NAMALWA (cell line): Measurements from ENCODE around the gene CDC20B.

Experiments
- DNase-seq: peaks from one replicate; pipeline ENCODE4 v3.0.0-alpha.2; 2015; ENCODE audit warnings: low spot score

Gene CDC20B, protein sequence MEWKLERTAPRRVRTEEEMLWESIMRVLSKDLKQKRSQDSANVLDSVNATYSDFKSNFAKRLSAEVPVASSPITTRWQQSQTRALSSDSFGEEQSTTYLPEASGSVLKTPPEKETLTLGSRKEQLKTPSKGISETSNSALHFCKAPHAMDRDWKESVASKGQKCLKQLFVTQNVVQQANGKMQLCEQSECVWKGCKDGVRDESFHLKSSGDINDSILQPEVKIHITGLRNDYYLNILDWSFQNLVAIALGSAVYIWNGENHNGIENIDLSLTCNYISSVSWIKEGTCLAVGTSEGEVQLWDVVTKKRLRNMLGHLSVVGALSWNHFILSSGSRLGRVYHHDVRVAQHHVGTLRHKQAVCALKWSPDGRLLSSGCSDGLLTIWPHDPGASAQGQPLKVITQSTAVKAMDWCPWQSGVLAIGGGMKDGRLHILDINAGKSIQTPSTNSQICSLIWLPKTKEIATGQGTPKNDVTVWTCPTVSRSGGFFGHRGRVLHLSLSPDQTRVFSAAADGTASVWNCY

DNA sequence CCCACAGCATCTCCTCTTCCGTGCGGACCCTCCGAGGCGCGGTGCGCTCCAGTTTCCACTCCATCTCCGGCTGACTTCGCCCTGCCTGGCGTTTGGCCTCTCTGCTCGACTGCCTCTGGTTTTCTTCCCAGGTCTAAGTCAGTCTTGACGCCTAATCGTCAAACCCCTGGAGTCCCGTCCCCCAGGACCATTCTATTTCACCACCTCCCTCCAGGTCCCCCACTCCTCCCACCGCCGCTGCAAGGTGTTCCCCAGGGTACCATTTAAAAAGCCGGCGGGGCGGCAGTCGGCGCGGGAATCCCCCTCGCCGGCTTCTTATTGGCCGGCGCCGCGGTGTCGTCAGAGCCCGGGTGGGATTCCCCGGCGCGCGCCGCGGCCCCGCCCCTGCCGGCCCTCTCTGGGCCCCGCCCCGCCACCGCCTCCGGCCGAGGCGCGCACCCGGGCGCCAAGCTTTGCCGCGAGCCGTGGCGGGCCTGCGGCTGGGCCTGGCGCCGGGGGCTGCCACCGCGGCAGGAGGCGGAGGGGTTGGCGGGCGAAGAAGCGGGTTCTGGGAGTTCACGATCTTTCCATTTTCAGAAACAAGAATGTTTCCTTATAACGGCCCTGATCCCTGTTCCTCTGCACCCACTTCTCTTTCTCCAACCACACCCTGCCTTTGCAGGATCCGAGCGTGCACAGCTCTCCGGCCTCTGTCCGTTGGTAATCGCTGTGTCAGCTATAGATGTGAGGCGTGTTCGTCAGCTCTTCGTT, at the start of gene CDC20B:
Gene CDC20B, minus strand, starts transcription at position 241 of the 750 bp plus-strand sequence. Its CDS starts 177 bp downstream, at position 64.
- peak; percentile 76 for DNase-seq

DNA sequence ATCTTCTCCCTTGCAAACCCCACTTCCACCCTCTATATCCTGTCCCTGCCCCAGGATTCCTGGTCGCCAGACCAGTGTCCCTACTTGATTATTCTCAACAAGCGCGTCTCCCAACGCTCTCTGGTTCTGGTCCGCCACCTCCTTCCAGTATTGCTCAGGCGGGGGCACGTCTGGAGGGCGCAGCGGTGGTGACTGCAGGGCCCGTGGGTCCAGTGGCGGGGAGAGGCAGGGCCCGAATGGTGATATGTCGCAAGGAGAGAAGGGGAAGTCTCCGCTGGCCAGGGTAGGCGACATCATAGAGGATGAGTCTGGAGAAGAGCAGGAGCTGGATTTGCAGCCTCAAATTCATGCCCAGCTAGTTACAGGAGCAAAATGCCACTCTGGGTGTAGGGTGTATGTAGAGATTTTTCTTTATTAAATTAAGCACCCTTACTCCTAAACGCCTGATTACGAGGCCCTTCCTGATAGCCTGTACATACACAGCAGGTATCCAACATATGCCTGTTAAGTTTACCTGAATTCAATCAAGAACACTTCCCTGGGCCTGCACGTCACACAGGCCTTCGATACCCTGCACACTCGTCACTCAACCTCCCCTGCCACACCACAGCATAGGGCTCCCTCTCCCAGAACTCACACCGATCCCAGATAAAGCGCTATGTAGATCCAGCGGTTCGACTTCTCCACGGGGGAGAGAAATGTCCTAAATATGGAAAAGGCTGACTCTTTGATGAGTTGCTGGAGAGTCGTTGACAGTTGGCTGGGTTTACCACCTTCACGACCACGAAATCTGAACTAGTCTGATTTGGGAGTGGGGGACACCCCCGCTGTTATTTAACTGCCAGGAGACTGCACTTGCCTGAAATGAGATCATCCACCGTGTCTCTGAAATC, 49.4 kb upstream of the CDC20B start:
- DNase-seq: no peak

DNA sequence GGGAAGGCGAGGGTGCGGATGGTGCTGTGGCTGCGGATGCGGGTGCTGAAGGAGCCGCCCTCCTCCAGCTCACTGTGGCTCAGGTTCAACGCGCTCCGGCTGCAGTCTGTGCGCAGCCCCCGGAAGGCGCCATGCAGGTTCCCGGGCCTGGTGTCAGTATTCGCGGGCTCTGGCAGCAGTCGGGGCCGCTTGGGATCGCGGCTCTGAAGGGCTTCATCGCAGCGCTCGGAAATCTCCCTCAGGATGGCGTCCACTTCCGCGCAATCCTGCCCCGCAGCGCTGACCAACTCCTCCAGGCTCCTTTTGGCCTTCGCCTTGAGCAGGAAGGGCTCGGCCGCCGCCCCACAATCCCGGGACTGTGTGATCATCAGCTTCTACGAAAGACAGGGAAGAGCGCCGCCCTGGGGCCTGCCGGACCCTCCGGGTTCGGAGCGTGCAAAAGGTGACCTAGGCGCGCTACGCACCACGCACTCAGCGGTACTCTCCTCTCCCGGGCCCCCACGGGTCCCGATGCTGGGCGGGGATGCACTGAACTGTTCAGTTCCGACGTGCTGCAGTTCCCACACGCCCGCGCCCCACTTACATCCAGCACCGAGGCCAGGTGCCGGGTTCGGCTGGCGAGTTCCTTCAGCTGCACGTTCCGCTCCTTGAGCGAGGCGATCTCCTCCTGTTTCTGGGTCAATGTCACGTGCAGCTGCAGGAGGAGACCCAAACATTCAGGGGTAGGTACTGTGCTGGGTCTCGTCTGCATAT, 47.6 kb upstream of the CDC20B start:
- DNase-seq: no peak

DNA sequence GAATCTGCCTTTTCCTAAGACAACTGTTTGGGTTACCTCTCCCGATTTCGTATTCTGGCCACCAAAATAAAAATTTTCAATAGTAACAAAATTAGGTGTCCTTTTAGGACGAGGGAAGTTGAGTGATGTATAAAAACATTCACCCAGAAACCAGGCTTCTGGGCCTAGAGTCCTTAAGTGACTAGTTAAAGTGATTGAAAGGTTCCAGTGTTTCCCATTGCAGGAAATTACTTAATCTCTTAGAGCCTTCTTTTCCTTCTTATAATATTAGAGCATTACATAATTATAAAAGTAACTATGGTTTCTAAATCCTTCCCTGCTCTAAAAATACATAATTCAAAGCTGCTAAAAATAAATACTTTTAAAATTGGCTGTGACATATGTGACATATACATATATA, 46.8 kb upstream of the CDC20B start:
- no peak for DNase-seq

GRCh38 chr5:55218967-55219366, 46.0 kb upstream of the CDC20B start:
- DNase-seq: no peak

DNA sequence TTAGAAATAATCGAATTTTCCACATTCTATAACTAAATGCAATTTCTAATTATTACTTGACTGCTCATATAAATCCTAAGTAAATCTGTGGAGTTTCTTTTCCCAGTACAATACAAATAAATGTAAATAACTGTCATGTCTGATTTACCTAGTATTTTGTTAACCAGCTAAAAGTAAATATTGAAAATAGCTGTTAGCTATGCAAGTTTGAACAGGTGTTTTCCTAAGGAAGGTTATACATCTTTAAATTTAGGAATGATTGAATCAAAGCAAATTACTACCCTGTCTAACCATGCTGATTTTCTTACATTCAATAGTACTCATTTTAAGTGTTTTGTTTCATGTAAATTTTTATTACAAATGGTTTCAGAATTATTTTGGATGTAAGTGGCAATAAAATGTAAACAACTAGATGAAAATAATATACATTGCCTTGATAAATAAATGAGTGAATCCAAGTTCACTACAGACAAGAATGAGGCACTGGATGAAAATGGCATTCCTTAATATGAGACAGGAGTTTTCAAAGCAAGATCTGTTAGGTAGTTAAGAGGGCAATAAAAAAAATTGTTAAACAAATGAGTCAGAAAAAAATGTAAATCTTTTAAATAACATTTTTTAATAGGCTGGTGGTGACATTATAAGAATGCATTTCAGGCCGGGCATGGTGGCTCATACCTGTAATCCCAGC, 38.4 kb upstream of the CDC20B start:
- DNase-seq: no peak

DNA sequence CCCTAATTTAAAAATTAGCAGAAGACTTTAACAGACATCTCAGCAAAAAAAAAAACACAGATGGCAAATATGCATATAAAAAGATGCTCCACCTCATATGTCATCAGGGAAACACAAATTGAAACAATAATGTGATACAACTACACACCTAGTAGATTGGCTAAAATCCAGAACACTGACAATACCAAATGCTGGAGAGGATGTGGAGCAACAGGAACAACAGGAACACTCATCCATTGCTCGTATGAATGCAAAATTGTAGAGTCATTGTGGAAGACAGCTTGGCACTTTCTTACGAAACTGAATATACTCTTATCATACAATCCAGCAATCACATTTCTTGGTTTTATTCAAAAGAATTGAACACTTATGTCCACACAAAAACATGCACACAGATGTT, 32.0 kb upstream of the CDC20B start:
- no peak for DNase-seq

DNA sequence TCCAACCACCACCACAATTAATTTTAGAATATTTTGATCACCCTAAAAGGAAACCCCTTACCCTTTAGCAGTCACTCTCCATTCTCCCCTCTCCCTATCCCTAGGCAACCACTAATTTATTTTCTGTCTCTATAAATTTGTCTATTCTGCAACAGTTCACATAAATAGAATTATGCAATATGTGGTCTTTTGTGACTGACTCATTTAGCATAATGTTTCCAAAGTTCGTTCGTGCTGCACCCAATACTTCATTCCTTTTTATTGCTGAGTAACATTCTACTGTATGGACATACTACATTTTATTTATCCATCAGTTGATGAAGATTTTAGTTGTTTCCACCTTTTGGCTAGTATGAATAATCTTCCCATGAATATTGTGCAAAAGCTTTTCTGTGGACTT, 18.2 kb upstream of the CDC20B start:
- no peak for DNase-seq

DNA sequence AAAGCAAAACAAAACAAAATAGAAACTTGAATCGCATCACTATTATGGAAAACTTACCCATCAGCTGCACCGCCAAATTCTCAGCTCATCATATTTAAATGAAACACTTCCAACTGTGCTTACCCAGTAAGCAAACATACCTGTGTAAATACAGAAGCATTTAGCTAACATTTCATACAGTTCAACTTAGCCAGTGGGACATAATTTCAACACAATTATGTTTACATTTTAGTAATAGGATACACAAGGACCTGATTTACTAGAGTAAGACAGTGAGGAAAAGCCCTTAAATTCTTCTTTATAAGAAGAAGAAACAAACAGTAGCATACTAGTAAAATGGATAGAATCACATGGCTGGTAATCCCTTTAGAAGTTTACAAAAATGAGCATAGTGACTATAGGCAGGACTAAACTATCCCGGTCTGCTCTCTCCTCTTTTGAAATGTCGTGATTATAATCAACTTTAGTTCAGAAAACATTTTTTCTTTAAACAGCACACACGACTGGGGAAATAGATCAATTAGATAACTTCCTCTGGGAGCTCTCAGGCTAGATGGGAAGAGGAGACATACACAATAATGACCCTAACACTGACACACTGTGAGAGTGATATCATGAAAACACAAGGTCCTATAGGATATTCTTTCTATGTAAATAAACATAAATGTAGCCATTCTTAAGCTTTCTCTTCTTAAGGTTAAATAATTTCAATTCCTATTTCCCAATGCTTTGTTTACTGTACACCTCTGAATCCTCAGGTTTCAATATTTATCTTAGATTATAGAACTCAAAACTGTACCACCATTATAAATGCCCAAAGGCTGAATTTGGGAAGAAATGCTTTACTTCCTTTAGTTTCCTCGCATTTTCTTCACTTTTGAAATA, 15.9 kb upstream of the CDC20B start:
- DNase-seq: no peak

GRCh38 chr5:55187370-55187769, 14.4 kb upstream of the CDC20B start:
- DNase-seq: peak; percentile 19

- DNase-seq: no peak
These were observed 7.0 kb upstream of the CDC20B start for GRCh38 chr5:55180016-55180415.

GRCh38 chr5:55177078-55177477, 4.1 kb upstream of the CDC20B start:
- peak; percentile 8 for DNase-seq

GRCh38 chr5:55176176-55176818, 3.3 kb upstream of the CDC20B start:
- DNase-seq: peak; percentile 26

- no peak for DNase-seq
These were observed 2.8 kb upstream of the CDC20B start for GRCh38 chr5:55175781-55176175.

- DNase-seq: no peak
These were observed 782 bp upstream of the CDC20B start for GRCh38 chr5:55173687-55174230.

DNA sequence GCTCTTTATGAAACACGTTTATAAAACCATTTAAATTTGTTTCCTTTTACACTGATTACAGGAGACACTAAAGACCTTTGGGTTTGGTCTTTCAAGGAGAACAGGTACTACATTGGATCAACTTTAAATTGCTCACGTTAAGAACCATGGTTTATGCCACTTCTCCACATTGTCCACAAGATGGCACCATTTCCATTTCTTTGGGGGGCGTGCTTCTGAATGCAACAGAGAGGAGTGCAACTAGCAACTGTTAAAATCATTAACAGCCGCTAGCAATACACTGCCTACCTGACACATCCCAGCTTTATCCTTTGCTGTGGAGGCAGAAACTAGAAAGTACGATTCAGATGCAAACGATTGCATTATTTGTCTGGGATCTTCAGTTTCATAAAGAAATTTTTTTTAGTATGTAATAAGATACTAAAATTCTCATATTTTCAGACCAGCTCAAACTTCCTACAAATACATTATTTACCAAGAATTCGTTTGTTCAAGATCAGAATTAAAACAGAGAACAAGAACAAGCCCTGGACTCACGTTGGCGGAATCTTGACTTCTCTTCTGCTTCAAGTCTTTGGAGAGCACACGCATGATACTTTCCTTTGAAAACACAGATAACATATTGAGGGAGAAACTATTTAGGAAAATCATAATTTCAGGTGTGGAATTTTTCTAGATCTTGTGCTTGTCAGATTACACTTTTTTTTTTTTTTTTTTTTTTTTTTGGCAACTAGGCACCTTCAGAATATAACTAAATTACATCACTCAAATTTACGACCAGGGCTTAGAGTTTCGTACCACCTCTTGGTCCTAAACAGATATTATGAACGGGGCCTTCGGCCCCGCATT, 702 bp downstream of the CDC20B start:
- DNase-seq: peak; percentile 87

DNA sequence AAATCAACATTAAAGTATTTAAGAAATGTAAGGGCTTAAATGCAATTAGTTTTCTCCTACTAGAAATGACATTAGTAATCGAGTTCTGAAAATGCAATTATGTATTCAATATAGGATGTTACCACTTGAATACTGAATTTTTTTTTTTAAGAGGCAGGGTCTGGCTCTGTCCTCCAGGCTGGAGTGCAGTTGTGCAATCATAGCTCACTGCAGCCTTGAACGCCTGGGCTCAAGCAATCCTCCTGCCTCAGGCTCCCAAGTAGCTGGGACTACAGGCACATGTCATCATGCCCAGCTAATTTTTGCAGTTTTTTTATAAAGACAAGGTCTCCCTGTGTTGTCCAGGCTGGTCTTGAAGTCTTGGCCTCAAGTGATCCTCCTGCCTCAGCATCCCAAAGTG, 1.5 kb downstream of the CDC20B start:
- no peak for DNase-seq

DNA sequence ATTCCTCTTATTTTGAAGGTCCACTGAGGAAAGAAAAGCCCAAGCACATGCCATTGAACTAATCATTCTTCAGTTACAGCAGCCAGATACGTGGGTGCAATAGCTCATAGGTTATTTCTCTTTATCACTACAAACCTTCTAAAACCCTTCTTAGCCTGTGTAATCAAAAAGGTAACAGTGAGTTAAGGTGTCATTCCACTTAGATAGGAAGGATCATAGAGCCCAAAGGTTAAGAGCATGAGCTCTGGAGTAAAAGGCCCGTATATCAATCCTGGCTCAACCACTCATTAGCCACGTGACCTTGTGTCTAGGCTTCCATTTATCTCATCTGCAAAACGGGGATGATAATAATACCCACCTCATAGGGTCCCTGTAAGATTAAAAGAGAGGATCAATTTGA, 10.3 kb downstream of the CDC20B start:
- DNase-seq: no peak
